Measurements from ENCODE around the gene PLK2.

The PLK2 gene

DNA sequence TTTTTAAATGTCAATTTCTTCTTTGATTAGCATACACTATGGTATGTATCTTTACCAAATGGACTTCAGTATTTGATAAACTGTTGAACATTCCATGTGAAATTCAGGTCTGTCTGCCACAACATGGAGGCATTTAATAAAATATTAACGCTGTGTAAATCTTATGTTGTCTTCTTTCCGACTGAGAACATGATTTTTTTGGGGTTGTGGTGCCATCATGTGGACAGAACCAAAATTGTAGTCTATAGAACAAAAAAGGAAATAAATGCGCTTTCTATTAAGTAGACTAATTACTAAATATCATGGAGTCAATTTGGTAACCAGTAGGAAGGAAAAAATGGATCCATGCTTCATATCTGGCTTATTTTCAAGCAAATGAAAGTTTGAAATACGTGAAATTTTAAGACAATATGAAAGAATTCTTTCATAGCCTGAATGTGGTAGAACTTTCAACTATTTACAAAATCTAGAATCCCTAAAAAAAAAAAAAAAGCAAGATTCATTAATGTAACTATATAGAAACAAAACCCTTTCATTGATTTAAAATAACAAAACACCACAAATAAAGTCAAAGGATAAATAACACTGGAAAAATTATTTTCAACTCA lies 2.8 kb upstream of the PLK2 start:
- H3K27ac ChIP-seq: no peak overlapping the region
- DNase-seq (ENCODE audit: low read depth, low spot score): peak; percentile 48
- H3K4me3 ChIP-seq: no peak overlapping the region
- TF ChIP-seq FOXP2 (optimal IDR thresholded peaks at IDR 0.05; ENCODE audit: control extremely low read depth, extremely low read length, insufficient read depth) (no peak), EZH2 (IDR thresholded peaks at IDR 0.05) (no peak), POLR2AphosphoS5 (IDR thresholded peaks at IDR 0.05; ENCODE audit: borderline replicate concordance, low read depth, low read length) (no peak)
- no peaks in the 10 kb centered on the region for H3K9me3 ChIP-seq (ENCODE audit: low read depth, low read length)
- no peak overlapping the region for H3K9ac ChIP-seq (ENCODE audit: insufficient read length)
- H3K36me3 ChIP-seq (ENCODE audit: insufficient read depth, low read length): no peaks in the 10 kb centered on the region

DNA sequence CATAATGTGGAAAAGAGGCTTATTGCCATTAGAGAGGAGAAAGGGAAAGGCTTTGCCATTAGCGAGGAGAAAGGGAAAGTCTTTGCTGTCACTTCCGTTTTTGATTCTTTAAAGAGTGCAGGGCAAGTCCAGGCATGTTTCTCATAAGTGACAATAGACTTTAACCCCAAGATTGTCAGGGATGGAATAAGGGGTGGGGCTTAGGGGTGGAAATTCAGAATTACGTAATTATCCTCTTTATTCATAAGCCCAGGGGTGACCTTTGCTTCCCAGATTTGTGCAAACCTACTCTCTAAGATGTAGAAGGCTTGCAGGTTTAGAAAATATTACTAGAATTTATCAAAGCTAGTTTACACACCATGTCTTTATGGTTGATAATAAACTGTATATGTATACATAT lies 2.3 kb upstream of the PLK2 start:
- no peak overlapping the region for H3K27ac ChIP-seq
- DNase-seq (ENCODE audit: low read depth, low spot score): no peak
- no peaks in the 10 kb centered on the region for H3K9me3 ChIP-seq (ENCODE audit: low read depth, low read length)
- H3K36me3 ChIP-seq (ENCODE audit: insufficient read depth, low read length): no peaks in the 10 kb centered on the region
- H3K4me3 ChIP-seq: no peak overlapping the region
- TF ChIP-seq EZH2 (IDR thresholded peaks at IDR 0.05): no peak
- no peak for TF ChIP-seq FOXP2 (optimal IDR thresholded peaks at IDR 0.05; ENCODE audit: control extremely low read depth, extremely low read length, insufficient read depth)
- TF ChIP-seq POLR2AphosphoS5 (IDR thresholded peaks at IDR 0.05; ENCODE audit: borderline replicate concordance, low read depth, low read length): no peak
- H3K9ac ChIP-seq (ENCODE audit: insufficient read length): no peak overlapping the region

DNA sequence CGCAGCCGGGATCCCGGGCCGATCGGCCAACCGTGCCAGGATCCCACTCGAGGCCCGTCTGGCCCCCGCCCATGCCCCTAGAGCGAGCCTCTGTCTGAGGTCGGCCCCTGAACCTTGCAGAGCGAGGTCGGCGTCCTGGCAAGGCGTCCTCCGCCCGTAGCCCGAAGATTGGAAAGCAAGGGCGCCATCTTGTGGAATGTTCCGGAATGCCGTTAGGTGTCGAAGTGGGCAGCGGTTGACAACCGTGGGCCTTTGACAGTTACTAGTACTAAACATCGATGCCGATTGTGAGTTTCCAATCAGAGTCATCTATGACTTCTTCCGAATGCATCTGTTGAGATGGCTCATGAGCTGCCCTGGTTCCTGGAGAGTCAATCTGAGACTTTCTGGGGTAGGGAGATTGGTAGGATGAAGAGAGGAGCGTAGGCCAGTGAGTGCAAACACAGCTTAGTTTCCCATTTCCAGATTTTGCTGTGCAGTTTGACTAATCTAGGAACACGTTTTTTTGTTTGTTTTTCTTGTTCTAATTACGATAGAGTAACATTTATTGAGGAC lies 923 bp upstream of the PLK2 start:
- peak; percentile 16 for DNase-seq (ENCODE audit: low read depth, low spot score)
- Histone ChIP-seq H3K4me3 (peak overlapping the region; percentile 82), H3K27ac (no peak overlapping the region), H3K9ac (ENCODE audit: insufficient read length) (peak overlapping the region; percentile 67), H3K9me3 (ENCODE audit: low read depth, low read length) (no peaks in the 10 kb centered on the region), H3K36me3 (ENCODE audit: insufficient read depth, low read length) (no peaks in the 10 kb centered on the region)
- TF ChIP-seq POLR2AphosphoS5 (IDR thresholded peaks at IDR 0.05; ENCODE audit: borderline replicate concordance, low read depth, low read length): no peak
- TF ChIP-seq EZH2 (IDR thresholded peaks at IDR 0.05): no peak
- no peak for TF ChIP-seq FOXP2 (optimal IDR thresholded peaks at IDR 0.05; ENCODE audit: control extremely low read depth, extremely low read length, insufficient read depth)

- Histone ChIP-seq H3K27ac (no peak overlapping the region), H3K4me3 (peak overlapping the region; percentile 82), H3K9me3 (ENCODE audit: low read depth, low read length) (no peaks in the 10 kb centered on the region), H3K9ac (ENCODE audit: insufficient read length) (peak overlapping the region; percentile 67), H3K36me3 (ENCODE audit: insufficient read depth, low read length) (no peaks in the 10 kb centered on the region)
- TF ChIP-seq EZH2 (IDR thresholded peaks at IDR 0.05) (no peak), POLR2AphosphoS5 (IDR thresholded peaks at IDR 0.05; ENCODE audit: borderline replicate concordance, low read depth, low read length) (no peak), FOXP2 (optimal IDR thresholded peaks at IDR 0.05; ENCODE audit: control extremely low read depth, extremely low read length, insufficient read depth) (no peak)
- no peak for DNase-seq (ENCODE audit: low read depth, low spot score)
Observed at GRCh38 chr5:58459146-58460001, 512 bp downstream of the PLK2 start.

DNA sequence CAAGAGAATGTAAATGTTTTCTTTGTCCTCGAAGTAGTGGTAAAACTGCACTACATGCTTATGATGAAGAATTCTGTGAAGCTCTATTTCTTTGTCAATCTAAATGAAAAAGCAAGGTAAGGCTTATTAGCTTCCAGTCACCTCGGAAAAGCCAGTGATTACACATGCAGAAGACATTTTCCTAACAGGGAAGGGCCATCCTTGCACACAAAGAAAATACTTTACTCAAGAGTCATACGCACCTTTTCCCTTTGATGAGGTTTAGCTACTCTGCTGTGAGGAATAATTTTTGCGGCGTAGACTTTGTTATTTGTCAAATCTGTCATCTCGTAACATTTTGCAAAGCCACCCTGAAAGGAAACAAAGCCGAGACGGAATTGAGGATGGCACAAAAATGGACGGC lies 1.1 kb downstream of the PLK2 start:
- Histone ChIP-seq H3K27ac (no peak overlapping the region), H3K36me3 (ENCODE audit: insufficient read depth, low read length) (no peaks in the 10 kb centered on the region), H3K4me3 (no peak overlapping the region), H3K9me3 (ENCODE audit: low read depth, low read length) (no peaks in the 10 kb centered on the region), H3K9ac (ENCODE audit: insufficient read length) (no peak overlapping the region)
- no peak for DNase-seq (ENCODE audit: low read depth, low spot score)
- TF ChIP-seq POLR2AphosphoS5 (IDR thresholded peaks at IDR 0.05; ENCODE audit: borderline replicate concordance, low read depth, low read length) (no peak), FOXP2 (optimal IDR thresholded peaks at IDR 0.05; ENCODE audit: control extremely low read depth, extremely low read length, insufficient read depth) (no peak), EZH2 (IDR thresholded peaks at IDR 0.05) (no peak)

GRCh38 chr5:58458141-58458742 lies 1.6 kb downstream of the PLK2 start:
- Histone ChIP-seq H3K27ac (no peak overlapping the region), H3K36me3 (ENCODE audit: insufficient read depth, low read length) (no peaks in the 10 kb centered on the region), H3K9me3 (ENCODE audit: low read depth, low read length) (no peaks in the 10 kb centered on the region), H3K4me3 (no peak overlapping the region), H3K9ac (ENCODE audit: insufficient read length) (no peak overlapping the region)
- no peak for TF ChIP-seq FOXP2 (optimal IDR thresholded peaks at IDR 0.05; ENCODE audit: control extremely low read depth, extremely low read length, insufficient read depth)
- no peak for TF ChIP-seq EZH2 (IDR thresholded peaks at IDR 0.05)
- DNase-seq (ENCODE audit: low read depth, low spot score): no peak

GRCh38 chr5:58457050-58457449 lies 2.8 kb downstream of the PLK2 start:
- Histone ChIP-seq H3K36me3 (ENCODE audit: insufficient read depth, low read length) (no peaks in the 10 kb centered on the region), H3K4me3 (no peak overlapping the region), H3K27ac (no peak overlapping the region), H3K9me3 (ENCODE audit: low read depth, low read length) (no peaks in the 10 kb centered on the region), H3K9ac (ENCODE audit: insufficient read length) (no peak overlapping the region)
- DNase-seq (ENCODE audit: low read depth, low spot score): no peak
- no peak for TF ChIP-seq POLR2AphosphoS5 (IDR thresholded peaks at IDR 0.05; ENCODE audit: borderline replicate concordance, low read depth, low read length)
- no peak for TF ChIP-seq EZH2 (IDR thresholded peaks at IDR 0.05)
- TF ChIP-seq FOXP2 (optimal IDR thresholded peaks at IDR 0.05; ENCODE audit: control extremely low read depth, extremely low read length, insufficient read depth): no peak

DNA sequence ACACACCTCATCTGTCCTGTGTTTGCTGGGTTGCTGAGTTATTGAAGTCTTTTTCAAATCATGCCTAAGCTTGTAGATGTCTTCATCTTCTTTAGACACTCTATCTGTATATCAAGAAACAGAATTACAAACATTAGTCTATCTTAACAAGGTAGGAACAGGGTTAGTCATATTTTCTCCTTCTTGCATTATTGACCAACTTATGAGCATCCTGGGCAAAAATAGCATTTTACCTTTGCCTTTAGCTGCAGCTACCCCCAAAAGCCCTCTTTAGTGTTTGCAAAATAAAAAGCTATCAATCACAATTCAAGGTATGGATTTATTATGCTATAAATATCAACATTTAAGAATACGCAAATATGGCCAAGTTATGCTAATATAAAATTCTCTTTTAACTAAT lies 3.4 kb downstream of the PLK2 start:
- no peaks in the 10 kb centered on the region for H3K36me3 ChIP-seq (ENCODE audit: insufficient read depth, low read length)
- no peaks in the 10 kb centered on the region for H3K9me3 ChIP-seq (ENCODE audit: low read depth, low read length)
- DNase-seq (ENCODE audit: low read depth, low spot score): no peak
- no peak overlapping the region for H3K9ac ChIP-seq (ENCODE audit: insufficient read length)
- no peak overlapping the region for H3K27ac ChIP-seq
- H3K4me3 ChIP-seq: no peak overlapping the region
- TF ChIP-seq POLR2AphosphoS5 (IDR thresholded peaks at IDR 0.05; ENCODE audit: borderline replicate concordance, low read depth, low read length): no peak
- TF ChIP-seq FOXP2 (optimal IDR thresholded peaks at IDR 0.05; ENCODE audit: control extremely low read depth, extremely low read length, insufficient read depth): no peak
- TF ChIP-seq EZH2 (IDR thresholded peaks at IDR 0.05): no peak

Data from SK-N-MC (cell line).